Activated naive CD4-positive, alpha-beta T cell (primary cell): Measurements from ENCODE around the gene SLAIN2.
"Not testable (repeated sequence)": the region's sequence is repeated elsewhere in the genome, so short reads cannot be mapped to it uniquely, and the experiment has no call there.

ENCODE experiments used
- DNase-seq, 4 experiments: peaks; one replicate each; lab custom pipeline; 2025; lab: John Stamatoyannopoulos, UW

Gene SLAIN2

GRCh38 chr4:48440914-48441313 is 99.6 kb downstream of the SLAIN2 start:
- not testable (repeated sequence) for DNase-seq

- DNase-seq: no peak
Observed at GRCh38 chr4:48445704-48446103, 104.4 kb downstream of the SLAIN2 start.

GRCh38 chr4:48446642-48447041 is 105.3 kb downstream of the SLAIN2 start:
- DNase-seq: no peak

- DNase-seq: no peak
Observed at GRCh38 chr4:48449151-48449550, 107.8 kb downstream of the SLAIN2 start.

GRCh38 chr4:48450740-48451139 is 109.4 kb downstream of the SLAIN2 start:
- DNase-seq: no peak

GRCh38 chr4:48451656-48452055 is 110.3 kb downstream of the SLAIN2 start:
- DNase-seq: not testable (repeated sequence)

GRCh38 chr4:48454591-48454990 is 113.3 kb downstream of the SLAIN2 start:
- no peak for DNase-seq

GRCh38 chr4:48461000-48461399 is 119.7 kb downstream of the SLAIN2 start:
- no peak for DNase-seq

- no peak for DNase-seq
Observed at GRCh38 chr4:48462363-48462762, 121.0 kb downstream of the SLAIN2 start.

- DNase-seq: no peak
Observed at GRCh38 chr4:48467442-48467841, 126.1 kb downstream of the SLAIN2 start.

GRCh38 chr4:48467891-48468290 is 126.6 kb downstream of the SLAIN2 start:
- no peak for DNase-seq

GRCh38 chr4:48470137-48470536 is 128.8 kb downstream of the SLAIN2 start:
- DNase-seq: no peak

GRCh38 chr4:48470570-48470969 is 129.2 kb downstream of the SLAIN2 start:
- DNase-seq: no peak

- no peak for DNase-seq
Observed at GRCh38 chr4:48472794-48473193, 131.5 kb downstream of the SLAIN2 start.

GRCh38 chr4:48475770-48476169 is 134.4 kb downstream of the SLAIN2 start:
- DNase-seq: no peak
